WTC11 (cell line): ENCODE measurements around the gene MAGI2.

Source experiments
- CTCF ChIP-seq: fragments of 200-600 bp; IDR thresholded peaks from 2 replicates; pipeline ENCODE4 v1.8.0; 2022; ENCODE audit warnings: antibody characterized with exemption
- FOXK1 ChIP-seq: sonication (generic); formaldehyde crosslinking; IDR thresholded peaks from 2 replicates; pipeline ENCODE4 v1.8.0; 2022; ENCODE audit warnings: mild to moderate bottlenecking, moderate library complexity, missing genetic modification reagents
- FOXP1 ChIP-seq: sonication (generic); formaldehyde crosslinking; IDR thresholded peaks from 2 replicates; pipeline ENCODE4 v1.8.0; 2022; ENCODE audit warnings: missing genetic modification reagents, mild to moderate bottlenecking, moderate library complexity, borderline replicate concordance
- MAX ChIP-seq: sonication (generic); formaldehyde crosslinking; IDR thresholded peaks from 2 replicates; pipeline ENCODE4 v1.8.0; 2022; ENCODE audit warnings: mild to moderate bottlenecking, missing genetic modification reagents
- NFE2L1 ChIP-seq: sonication (generic); formaldehyde crosslinking; IDR thresholded peaks from 2 replicates; pipeline ENCODE4 v1.8.1; 2023; ENCODE audit warnings: missing genetic modification reagents
- ZBTB43 ChIP-seq: sonication (generic); formaldehyde crosslinking; IDR thresholded peaks from 2 replicates; pipeline ENCODE4 v1.8.1; 2023; ENCODE audit warnings: mild to moderate bottlenecking, missing genetic modification reagents
- ZNF532 ChIP-seq: fragments of 250-450 bp; sonication (Bioruptor Pico); IDR thresholded peaks from 2 replicates; pipeline ENCODE4 v1.9.0; 2021; ENCODE audit warnings: mild to moderate bottlenecking, borderline replicate concordance

- TF ChIP-seq ZNF532 (CRISPR knock-in tag) (no peak), CTCF (no peak), MAX (CRISPR knock-in tag) (no peak), FOXP1 (CRISPR knock-in tag) (no peak), NFE2L1 (CRISPR knock-in tag) (no peak), FOXK1 (CRISPR knock-in tag) (no peak), ZBTB43 (CRISPR knock-in tag) (no peak)
These were observed 494.0 kb downstream of the MAGI2 start for GRCh38 chr7:78959477-78959876.
